ENCODE results near the gene HUNK.

Gene HUNK

GRCh38 chr21:31988492-31989290, 115.9 kb downstream of the HUNK start:
- Histone ChIP-seq H3K4me3 (ENCODE audit: low read depth, low read length) (no peak overlapping the region), H3K27me3 (replicated peaks) (no peaks in the 10 kb centered on the region), H3K27ac (no peak overlapping the region), H3K36me3 (replicated peaks) (no peaks in the 10 kb centered on the region)
- TF ChIP-seq CTCF (IDR thresholded peaks at IDR 0.05; ENCODE audit: low read depth, low read length, missing control alignments): no peak
- DNase-seq: no peak
- in situ Hi-C loops (cut with HindIII; ENCODE audit: low pct_ligation_motif_present, low sequenced_read_pairs): no loop called here

DNA sequence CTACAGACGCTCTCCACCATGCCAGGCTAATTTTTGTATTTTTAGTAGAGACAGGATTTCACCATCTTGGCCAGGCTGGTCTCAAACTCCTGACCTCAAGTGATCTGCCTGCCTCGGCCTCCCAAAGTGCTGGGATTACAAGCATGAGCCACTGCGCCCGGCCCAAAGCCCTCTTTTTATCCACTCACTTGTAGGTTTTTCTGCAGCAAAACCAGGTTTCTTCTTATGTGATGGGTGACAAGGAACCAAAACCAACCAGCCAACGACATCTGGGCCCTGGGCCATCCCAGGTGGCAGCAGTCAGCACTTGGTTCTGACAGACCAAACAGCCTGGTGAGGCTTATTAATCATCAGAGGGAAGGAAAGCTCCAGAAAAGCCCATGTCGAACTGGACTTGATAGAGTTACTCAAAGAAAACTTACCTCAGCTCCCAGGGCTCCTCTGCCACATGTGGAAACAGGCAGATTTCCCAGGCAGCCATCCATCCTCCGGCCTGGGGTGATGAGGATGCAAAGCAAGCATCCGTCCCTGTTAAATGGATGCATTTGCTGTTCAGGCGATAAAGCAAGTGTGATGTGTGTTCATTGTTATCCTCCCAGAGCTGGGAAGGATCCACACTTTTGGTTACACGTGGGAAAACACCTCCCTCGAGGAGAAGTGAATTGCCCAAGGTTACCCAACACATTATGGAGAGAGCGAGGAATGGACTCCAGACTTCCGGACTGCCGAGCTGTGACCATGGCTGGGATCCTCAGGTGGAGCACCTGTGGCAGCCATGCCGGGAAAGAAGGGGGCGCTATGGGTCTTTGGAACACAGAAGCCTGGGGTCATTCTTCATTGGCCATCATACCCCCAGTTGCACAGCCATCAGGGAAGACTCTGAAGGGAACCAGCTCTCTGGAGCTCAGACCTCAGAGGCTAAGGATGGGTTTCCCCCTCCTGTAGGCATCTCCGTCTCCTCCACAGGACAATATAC, 118.8 kb downstream of the HUNK start:
- H3K27me3 ChIP-seq (replicated peaks): no peaks in the 10 kb centered on the region
- H3K27ac ChIP-seq: no peak overlapping the region
- H3K36me3 ChIP-seq (replicated peaks): no peaks in the 10 kb centered on the region
- DNase-seq: no peak
- in situ Hi-C loops (cut with HindIII; ENCODE audit: low pct_ligation_motif_present, low sequenced_read_pairs): no loop called here
- TF ChIP-seq CTCF (IDR thresholded peaks at IDR 0.05; ENCODE audit: low read depth, low read length, missing control alignments): no peak
- H3K4me3 ChIP-seq (ENCODE audit: low read depth, low read length): no peak overlapping the region

DNA sequence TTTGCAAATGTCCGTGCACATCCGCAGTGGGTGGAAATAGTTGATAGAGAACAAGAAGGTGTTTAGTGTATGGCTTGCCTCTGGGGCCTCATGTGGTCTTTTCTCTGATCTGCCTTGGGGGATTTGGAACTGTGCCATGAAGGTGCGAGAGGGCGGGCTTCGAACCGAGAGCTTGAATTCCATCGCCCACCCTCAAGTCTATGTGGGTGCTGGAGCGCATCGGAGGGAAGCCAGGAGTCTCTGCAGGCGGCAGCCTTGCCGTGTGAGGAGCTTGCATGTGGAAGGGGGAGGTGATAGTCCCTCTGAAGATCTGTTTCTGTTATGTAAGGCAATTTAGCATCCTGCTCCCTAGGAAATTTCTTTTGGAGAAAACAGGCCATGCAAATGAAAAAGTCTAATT, 119.6 kb downstream of the HUNK start:
- Histone ChIP-seq H3K27me3 (replicated peaks) (no peaks in the 10 kb centered on the region), H3K4me3 (ENCODE audit: low read depth, low read length) (no peak overlapping the region), H3K36me3 (replicated peaks) (no peaks in the 10 kb centered on the region), H3K27ac (no peak overlapping the region)
- in situ Hi-C loops (cut with HindIII; ENCODE audit: low pct_ligation_motif_present, low sequenced_read_pairs): no loop called here
- no peak for TF ChIP-seq CTCF (IDR thresholded peaks at IDR 0.05; ENCODE audit: low read depth, low read length, missing control alignments)
- no peak for DNase-seq

DNA sequence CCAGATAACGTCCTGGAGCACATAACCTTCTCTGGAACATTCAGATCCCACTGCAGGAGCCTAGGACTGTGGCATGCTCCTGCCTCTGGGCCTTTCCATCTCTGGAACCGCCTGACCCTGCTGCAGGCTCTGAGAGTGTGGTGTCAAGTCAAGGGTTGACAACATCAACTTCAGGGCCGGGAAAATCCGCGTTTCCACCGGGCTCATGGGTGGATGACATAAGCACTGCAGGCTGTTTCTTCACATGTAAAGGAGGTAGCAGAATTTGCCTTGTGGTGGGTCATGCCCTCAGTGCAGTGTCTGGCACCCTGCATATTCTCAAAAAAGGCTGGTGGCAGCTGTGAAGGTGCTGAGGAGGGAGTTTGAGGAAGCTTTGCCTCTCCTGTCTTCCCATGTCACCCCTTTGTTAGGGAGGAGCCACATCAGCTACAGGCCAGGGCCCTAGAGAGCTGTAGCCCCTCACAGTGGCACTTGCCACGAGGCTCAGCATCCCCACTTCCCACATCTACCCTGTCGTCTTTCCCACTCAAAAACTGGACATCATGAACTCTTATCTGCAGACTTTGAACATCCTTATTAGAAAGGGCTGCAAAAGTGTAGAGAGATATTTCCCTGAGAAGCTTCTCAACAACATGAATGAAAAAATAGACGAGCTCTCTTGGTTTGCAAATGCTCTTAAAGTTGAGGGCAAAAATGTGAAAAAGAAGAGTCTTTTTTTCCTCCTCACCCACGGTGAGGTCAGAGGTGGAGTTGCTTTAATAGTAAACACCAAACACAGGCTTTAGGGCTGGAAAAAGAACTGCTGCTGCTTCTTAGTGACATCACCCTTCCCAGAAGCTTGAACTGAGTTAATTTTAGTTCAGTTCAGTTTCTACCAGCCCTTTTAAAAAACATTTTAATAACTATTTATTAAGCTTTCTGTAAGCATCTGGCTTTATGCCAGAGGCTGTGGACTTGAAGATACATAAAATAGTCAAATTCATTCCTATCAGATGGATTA, 121.3 kb downstream of the HUNK start:
- in situ Hi-C loops (cut with HindIII; ENCODE audit: low pct_ligation_motif_present, low sequenced_read_pairs): no loop called here
- Histone ChIP-seq H3K27ac (no peak overlapping the region), H3K27me3 (replicated peaks) (no peaks in the 10 kb centered on the region), H3K36me3 (replicated peaks) (no peaks in the 10 kb centered on the region), H3K4me3 (ENCODE audit: low read depth, low read length) (no peak overlapping the region)
- no peak for TF ChIP-seq CTCF (IDR thresholded peaks at IDR 0.05; ENCODE audit: low read depth, low read length, missing control alignments)
- no peak for DNase-seq

- in situ Hi-C loops (cut with HindIII; ENCODE audit: low pct_ligation_motif_present, low sequenced_read_pairs): no loop called here
- TF ChIP-seq CTCF (IDR thresholded peaks at IDR 0.05; ENCODE audit: low read depth, low read length, missing control alignments): no peak
- DNase-seq: no peak
- H3K27me3 ChIP-seq (replicated peaks): no peaks in the 10 kb centered on the region
- no peak overlapping the region for H3K4me3 ChIP-seq (ENCODE audit: low read depth, low read length)
- H3K36me3 ChIP-seq (replicated peaks): no peaks in the 10 kb centered on the region
- no peak overlapping the region for H3K27ac ChIP-seq
These were observed 124.4 kb downstream of the HUNK start for GRCh38 chr21:31997191-31997590.

All from brain microvascular endothelial cell (primary cell).